Bronchial epithelial cell (primary cell): ENCODE data around the gene HDAC9. TPM values are rescaled to one million over a fixed set of nuclear protein-coding genes. Genes with fewer than 3 reads are reported as not detected.

ENCODE experiments used
- DNase-seq: peaks from one replicate; pipeline ENCODE4 v3.0.0-alpha.2; 2010; ENCODE audit warnings: low read depth
- FAIRE-seq: peaks from 2 replicates; lab custom pipeline; 2011; peaks lifted over from hg19 to GRCh38; lab: Jason Lieb, UNC
- H3K27me3 ChIP-seq: 2 replicates; pipeline ENCODE4 v1.5.1; 2011; ENCODE audit warnings: low read length; ENCODE audit not compliant: control insufficient read depth, insufficient read depth
- H3K36me3 ChIP-seq: 2 replicates; pipeline ENCODE4 v1.5.1; 2011; ENCODE audit warnings: low read length; ENCODE audit not compliant: control insufficient read depth, insufficient read depth
- H3K4me3 ChIP-seq: 2 replicates; pipeline ENCODE4 v1.5.1; 2011; ENCODE audit warnings: mild to moderate bottlenecking, low read depth, low read length, control low read depth
- CTCF ChIP-seq: IDR thresholded peaks from 2 replicates; pipeline ENCODE4 v1.5.1; 2011; ENCODE audit warnings: mild to moderate bottlenecking, moderate library complexity, low read length, control low read depth, inconsistent platforms; ENCODE audit not compliant: insufficient read depth, severe bottlenecking
- total RNA-seq: library from RNA; depleted of rRNA; stranded (reverse); fragments of >200 nt; gene quantifications from 2 replicates; pipeline ENCODE4 v1.2.1, GENCODE V29; 2014

HDAC9 gene
- total RNA-seq, 1 donor from 2014 or later: 12.1 TPM

- no peak for TF ChIP-seq CTCF
- FAIRE-seq: no peak
Observed at GRCh38 chr7:18834577-18834976, 339.0 kb downstream of the HDAC9 start.

GRCh38 chr7:18835001-18835690 lies 339.6 kb downstream of the HDAC9 start:
- no peaks in the 10 kb centered on the region for H3K36me3 ChIP-seq
- no peak overlapping the region for H3K4me3 ChIP-seq
- no peaks in the 10 kb centered on the region for H3K27me3 ChIP-seq
- no peak for TF ChIP-seq CTCF
- no peak for FAIRE-seq
- no peak for DNase-seq

More at GRCh38 chr7:18834577-18834976, 339.0 kb downstream of the HDAC9 start:
- DNase-seq: no peak
- Histone ChIP-seq H3K4me3 (no peak overlapping the region), H3K36me3 (no peaks in the 10 kb centered on the region), H3K27me3 (no peaks in the 10 kb centered on the region)

GRCh38 chr7:18843979-18844378 lies 348.4 kb downstream of the HDAC9 start:
- TF ChIP-seq CTCF: no peak
- Histone ChIP-seq H3K27me3 (no peaks in the 10 kb centered on the region), H3K36me3 (no peaks in the 10 kb centered on the region), H3K4me3 (no peak overlapping the region)
- DNase-seq (no peak), FAIRE-seq (no peak)

GRCh38 chr7:18844735-18845134 lies 349.2 kb downstream of the HDAC9 start:
- no peak overlapping the region for H3K4me3 ChIP-seq
- DNase-seq (no peak), FAIRE-seq (no peak)
- no peaks in the 10 kb centered on the region for H3K27me3 ChIP-seq
- no peak for TF ChIP-seq CTCF
- H3K36me3 ChIP-seq: no peaks in the 10 kb centered on the region

GRCh38 chr7:18845700-18846099 lies 350.2 kb downstream of the HDAC9 start:
- H3K36me3 ChIP-seq: no peaks in the 10 kb centered on the region
- peak; percentile 13 for FAIRE-seq
- no peak for TF ChIP-seq CTCF

GRCh38 chr7:18846765-18847215 lies 351.2 kb downstream of the HDAC9 start:
- FAIRE-seq (no peak), DNase-seq (no peak)
- no peak for TF ChIP-seq CTCF
- Histone ChIP-seq H3K4me3 (no peak overlapping the region), H3K36me3 (no peaks in the 10 kb centered on the region), H3K27me3 (no peaks in the 10 kb centered on the region)

More at GRCh38 chr7:18845700-18846099, 350.2 kb downstream of the HDAC9 start:
- Histone ChIP-seq H3K27me3 (no peaks in the 10 kb centered on the region), H3K4me3 (no peak overlapping the region)
- DNase-seq: no peak
